ENCODE measurements around the gene AP1M1. TPM values are rescaled to one million over a fixed set of nuclear protein-coding genes. Genes with fewer than 3 reads are reported as not detected.

The AP1M1 gene
- total RNA-seq, 1 donor from 2014 or later = 105 TPM

GRCh38 chr19:16157601-16158000, 40.1 kb upstream of the AP1M1 start:
- TF ChIP-seq, protein P1, sequence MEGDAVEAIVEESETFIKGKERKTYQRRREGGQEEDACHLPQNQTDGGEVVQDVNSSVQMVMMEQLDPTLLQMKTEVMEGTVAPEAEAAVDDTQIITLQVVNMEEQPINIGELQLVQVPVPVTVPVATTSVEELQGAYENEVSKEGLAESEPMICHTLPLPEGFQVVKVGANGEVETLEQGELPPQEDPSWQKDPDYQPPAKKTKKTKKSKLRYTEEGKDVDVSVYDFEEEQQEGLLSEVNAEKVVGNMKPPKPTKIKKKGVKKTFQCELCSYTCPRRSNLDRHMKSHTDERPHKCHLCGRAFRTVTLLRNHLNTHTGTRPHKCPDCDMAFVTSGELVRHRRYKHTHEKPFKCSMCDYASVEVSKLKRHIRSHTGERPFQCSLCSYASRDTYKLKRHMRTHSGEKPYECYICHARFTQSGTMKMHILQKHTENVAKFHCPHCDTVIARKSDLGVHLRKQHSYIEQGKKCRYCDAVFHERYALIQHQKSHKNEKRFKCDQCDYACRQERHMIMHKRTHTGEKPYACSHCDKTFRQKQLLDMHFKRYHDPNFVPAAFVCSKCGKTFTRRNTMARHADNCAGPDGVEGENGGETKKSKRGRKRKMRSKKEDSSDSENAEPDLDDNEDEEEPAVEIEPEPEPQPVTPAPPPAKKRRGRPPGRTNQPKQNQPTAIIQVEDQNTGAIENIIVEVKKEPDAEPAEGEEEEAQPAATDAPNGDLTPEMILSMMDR (conservative IDR thresholded peaks at IDR 0.05; ENCODE audit: low read depth, low read length) = no peak
- H3K4me3 ChIP-seq (ENCODE audit: low read depth, low read length) = no peak overlapping the region
- DNase-seq (ENCODE audit: low read depth) = no peak

DNA sequence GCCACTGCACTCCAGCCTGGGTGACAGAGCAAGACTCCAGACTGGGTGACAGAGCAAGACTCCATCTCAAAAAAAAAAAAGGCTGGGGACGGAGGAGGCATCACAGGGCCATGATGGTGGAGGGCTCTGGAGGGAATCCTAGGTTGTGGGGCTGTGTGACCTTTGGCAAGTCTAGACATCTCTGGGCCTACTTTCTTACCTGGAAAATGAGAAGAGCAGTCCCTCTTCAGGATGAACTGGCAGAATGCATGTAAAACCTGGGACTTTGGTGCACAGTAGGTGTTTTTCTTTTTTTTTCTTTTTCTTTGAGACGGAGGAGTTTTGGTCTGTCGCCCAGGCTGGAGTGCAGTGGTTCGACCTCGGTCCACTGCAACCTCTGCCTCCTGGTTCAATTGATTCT, 38.1 kb upstream of the AP1M1 start:
- H3K4me3 ChIP-seq (ENCODE audit: low read depth, low read length) = no peak overlapping the region
- TF ChIP-seq, protein P1 (conservative IDR thresholded peaks at IDR 0.05; ENCODE audit: low read depth, low read length) = no peak
- no peak for DNase-seq (ENCODE audit: low read depth)

GRCh38 chr19:16160445-16160942, 37.2 kb upstream of the AP1M1 start:
- no peak for DNase-seq (ENCODE audit: low read depth)
- TF ChIP-seq, protein P1 (conservative IDR thresholded peaks at IDR 0.05; ENCODE audit: low read depth, low read length) = no peak
- H3K4me3 ChIP-seq (ENCODE audit: low read depth, low read length) = no peak overlapping the region

- TF ChIP-seq, protein P1 (conservative IDR thresholded peaks at IDR 0.05; ENCODE audit: low read depth, low read length) = no peak
- DNase-seq (ENCODE audit: low read depth) = no peak
- no peak overlapping the region for H3K4me3 ChIP-seq (ENCODE audit: low read depth, low read length)
Measured at GRCh38 chr19:16160943-16161560, 36.7 kb upstream of the AP1M1 start.

DNA sequence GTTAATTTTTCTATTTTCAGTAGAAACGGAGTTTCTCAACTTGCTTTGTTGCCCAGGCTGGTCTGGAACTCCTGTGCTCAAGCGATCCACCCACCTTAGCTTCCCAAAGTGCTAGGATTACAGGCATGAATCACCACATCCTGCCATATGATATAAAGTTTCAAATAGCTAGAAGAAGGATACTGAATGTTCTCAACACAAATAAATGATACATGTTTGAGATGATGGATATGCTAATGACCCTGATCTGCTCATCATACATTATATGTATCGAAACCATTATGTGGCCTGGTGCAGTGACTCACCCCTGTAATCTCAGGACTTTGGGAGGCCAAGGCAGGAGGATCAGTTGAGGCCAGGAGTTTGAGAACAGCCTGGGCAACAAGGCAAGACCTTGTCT, 35.9 kb upstream of the AP1M1 start:
- no peak for DNase-seq (ENCODE audit: low read depth)
- TF ChIP-seq, protein P1 (conservative IDR thresholded peaks at IDR 0.05; ENCODE audit: low read depth, low read length) = no peak
- H3K4me3 ChIP-seq (ENCODE audit: low read depth, low read length) = no peak overlapping the region

DNA sequence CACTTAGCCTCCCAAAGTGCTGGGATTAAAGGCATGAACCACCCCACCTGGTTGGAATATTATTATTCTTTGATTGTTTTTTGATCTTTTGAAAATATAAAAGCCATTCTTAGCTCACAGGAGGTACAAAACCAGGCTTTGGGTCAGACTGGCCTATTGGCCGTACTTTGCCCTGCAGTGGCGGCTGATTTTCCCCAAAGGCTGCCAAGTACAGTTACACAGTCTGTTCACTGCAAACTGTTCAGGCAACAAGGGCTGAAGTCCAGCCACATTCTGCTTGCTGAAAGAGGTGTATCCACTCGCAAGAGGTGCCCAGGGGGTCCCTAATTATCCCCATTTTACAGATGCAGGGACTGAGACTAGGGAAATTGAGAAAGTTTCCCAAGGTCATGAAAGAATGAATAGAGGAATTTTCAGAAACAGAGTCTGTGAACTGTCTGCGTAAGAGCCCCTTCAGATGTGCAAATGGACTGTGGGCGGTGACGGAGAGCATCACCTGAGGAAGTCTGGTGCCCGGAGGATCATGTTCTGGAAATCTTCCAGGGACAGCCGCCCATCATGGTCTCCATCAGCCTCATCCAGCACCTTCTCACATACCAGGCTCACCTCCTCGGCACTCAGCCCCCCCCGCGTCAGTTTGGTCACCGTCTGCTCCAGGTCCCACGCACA, 33.4 kb upstream of the AP1M1 start:
- H3K4me3 ChIP-seq (ENCODE audit: low read depth, low read length) = no peak overlapping the region
- TF ChIP-seq, protein P1 (conservative IDR thresholded peaks at IDR 0.05; ENCODE audit: low read depth, low read length) = no peak
- no peak for DNase-seq (ENCODE audit: low read depth)

Measured in epithelial cell of proximal tubule (primary cell).